Activated T-cell treated with anti-CD3 and anti-CD28 coated beads, Interleukin-2, amount 50 U/mL, for 1 hour (primary cell): Measurements from ENCODE around the gene TAF1C.

Source experiments
- DNase-seq: peaks from one replicate; pipeline ENCODE4 v3.0.0-alpha.2; 2020

The TAF1C gene

DNA sequence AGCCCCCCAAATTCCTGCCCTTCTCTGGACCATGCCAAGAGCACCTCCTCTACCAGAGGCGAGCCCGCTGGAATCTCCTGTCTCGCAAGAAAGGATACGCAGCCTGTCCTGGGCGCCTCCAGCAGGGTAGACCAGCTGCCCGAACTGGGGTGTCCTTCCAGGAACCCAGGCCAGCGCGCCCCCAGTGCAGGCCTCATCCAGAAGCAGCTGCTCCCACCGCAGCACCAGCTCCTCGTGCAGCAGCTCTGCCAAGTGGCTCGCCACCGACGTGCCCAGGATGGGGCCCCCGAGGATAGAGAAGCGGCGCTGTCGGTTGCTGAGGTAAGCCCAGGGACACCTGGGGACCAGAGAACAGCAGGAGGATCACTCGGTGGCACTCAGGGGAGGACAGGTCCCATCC is 4.8 kb downstream of the TAF1C start:
- DNase-seq = no peak

DNA sequence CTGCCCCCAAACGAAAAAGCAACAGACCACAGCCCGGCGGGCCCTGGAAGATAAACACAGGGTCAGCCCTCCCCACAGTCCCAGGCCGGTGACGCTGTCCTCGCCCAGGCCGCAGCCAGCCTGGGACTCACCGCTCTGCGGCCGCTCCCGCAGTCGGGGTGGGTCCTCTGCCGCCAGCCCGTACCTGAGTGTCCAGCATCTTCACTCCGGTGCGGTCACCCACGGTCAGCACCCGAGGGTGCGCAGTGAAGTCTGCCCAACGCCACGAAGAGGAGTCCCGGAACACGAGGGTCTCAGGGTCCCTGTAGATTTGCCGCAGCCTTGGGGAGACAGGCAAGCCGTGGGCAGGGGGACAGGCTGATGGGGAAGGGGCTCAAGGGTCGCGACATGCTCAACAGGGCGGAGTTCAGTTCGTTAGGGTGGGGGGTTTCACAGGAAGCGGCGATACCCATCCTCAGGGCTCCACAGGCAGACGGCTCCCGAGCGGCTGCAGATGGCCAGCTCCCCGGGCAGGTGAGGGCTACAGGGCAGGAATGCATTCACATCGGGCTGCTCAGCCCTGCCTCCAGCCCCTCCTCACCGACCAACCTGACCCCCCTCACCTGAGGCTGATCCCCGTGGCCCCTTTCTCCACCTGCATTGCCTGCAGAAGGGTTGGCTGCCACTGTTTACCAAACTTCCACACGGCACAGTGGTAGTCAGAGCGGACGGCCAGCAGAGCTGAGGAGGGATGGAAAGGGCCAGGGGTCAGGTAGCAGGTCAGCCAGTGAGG is 5.5 kb downstream of the TAF1C start:
- no peak for DNase-seq

DNA sequence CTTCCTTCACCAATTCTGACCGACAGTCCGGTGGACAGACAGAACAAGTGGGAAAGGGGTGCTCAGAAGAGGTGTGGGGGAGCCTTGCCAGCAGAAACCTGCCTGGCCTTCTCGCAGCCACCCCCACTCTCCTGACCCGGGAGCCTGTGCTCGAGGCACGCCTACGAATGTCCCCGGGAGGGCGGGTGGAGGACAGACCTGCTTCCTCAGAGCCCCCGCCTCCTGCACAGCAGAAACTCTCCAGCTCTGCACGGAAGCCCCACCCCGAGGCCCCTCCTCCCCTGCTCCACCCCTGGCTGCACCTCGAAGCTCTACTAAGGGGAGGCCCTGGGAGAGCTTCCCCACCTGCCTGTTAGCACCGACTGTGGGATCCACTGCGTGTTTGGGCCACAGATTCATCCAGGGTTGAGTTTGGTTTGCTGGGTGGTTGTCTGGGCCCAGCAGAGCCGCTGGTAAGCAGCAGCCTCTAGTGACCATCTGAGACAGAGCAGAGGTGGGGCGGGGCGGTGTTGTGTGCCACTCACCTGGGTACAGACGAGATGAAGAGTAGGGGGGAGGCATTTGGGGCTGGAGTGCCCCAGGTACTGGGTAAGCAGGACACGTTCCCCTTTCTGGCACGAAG is 6.2 kb downstream of the TAF1C start:
- DNase-seq = no peak

DNA sequence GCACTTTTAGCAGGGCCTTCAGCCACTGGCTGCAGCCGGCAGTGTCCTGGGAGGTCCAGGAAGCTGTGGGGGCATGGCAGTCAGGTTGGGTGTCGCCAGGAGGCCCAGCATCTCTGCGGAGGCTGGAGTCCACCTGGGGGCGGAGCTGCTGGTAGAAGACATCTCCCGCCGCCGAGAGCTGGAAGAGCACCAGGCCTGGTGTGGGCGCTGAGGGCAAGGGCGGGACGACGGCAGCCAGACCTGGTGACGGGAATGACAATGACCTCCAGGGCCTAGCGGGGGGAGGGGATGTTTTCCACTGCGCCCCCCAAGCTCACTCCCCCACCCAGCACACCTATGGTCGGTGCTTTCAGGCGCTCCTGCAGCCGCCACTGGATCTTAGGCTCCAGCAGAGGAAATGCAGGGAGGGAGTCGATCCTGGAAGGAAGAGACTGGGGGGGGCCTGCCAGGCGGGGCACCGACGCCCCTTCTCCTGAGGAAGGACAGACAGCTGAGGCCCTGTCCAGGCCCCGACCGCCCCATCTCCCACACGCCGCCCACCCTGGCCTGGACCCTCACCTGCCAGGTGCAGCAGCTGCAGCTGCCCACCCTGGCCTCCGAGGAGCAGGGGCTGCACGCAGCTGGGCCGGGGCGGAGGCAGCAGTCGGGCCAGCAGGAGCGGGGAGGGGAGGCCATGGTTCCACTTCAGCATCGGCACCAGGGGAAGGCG is 7.1 kb downstream of the TAF1C start:
- DNase-seq = no peak

DNA sequence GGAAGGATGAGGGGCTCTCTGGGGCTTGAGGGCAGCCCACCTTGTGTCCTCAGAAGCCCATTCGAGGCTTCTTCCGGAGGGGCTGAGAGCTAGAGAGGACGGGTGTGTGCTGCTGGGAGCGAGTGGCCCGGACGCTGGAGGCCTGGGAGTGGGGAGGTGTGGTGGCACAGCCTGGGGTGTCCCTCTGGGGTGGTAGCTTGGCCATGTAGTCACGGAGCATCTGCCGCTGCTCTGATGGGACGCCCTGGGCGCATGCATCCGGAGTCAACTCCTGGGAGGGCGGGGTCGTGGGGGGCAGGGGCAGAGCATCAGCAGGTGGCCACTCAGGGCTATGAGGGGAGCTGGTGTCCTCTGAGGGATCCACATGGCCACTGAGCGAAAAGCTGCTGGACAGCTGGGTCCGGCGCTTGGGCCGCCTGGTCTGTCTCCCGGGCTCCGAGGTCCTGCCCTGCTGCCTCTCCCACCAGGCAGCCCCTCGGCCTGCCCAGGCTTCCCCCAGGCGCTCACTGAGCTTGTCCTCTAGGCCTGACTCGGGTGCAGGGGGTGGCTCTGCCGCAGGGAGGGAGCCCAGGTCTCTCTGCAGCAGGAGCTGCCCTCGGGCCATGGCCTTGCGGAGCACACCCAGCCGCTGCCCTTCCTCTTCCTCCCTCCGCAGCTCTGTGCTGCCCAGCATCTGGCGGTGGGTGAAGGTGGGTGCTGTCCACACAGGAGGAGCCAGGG is 7.8 kb downstream of the TAF1C start:
- DNase-seq = no peak

DNA sequence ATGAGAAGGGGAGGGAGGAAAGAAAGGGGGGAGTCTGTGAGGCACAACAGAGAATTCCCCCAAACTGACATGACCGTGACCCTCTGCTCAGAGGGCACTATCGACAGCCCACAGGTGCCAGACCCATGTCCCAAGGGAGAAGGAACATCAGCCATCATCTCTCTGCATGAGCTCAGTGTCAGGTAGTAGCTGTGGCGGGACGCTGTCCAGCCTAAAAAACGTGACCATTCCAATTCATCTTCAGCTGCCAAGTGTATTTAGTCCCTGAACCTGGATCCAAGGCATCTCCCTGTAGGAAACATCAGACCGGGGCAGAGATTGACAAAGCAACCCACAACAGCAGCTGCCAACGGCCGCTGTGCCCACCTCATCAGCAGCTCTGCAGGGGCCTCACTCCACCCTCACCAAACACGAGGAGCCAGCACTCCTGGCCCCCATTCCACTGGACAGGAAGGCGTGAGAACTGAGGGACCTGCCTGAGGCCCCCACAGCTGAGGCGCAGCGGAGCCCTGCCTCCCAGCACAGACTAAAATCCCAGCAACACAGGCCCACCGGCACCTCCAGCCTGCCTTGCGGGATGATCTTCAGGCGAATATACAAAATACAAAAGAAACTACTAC is 8.6 kb downstream of the TAF1C start:
- no peak for DNase-seq

DNA sequence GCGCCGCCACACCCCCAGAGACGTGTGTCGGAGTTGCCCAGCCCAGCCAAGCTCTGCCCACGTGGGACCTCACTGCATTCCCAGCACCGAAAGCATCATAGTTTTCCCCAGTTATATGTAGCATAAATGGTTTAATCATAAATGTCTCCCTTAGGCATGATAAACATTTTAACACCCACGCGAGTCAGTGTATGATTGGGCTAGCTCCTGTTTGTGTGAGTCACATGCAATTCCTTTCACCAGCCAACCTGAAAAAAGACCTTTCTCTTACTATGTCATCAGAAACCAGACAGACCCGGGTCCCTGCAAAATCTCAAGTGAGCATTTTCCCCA is 9.2 kb downstream of the TAF1C start:
- no peak for DNase-seq

DNA sequence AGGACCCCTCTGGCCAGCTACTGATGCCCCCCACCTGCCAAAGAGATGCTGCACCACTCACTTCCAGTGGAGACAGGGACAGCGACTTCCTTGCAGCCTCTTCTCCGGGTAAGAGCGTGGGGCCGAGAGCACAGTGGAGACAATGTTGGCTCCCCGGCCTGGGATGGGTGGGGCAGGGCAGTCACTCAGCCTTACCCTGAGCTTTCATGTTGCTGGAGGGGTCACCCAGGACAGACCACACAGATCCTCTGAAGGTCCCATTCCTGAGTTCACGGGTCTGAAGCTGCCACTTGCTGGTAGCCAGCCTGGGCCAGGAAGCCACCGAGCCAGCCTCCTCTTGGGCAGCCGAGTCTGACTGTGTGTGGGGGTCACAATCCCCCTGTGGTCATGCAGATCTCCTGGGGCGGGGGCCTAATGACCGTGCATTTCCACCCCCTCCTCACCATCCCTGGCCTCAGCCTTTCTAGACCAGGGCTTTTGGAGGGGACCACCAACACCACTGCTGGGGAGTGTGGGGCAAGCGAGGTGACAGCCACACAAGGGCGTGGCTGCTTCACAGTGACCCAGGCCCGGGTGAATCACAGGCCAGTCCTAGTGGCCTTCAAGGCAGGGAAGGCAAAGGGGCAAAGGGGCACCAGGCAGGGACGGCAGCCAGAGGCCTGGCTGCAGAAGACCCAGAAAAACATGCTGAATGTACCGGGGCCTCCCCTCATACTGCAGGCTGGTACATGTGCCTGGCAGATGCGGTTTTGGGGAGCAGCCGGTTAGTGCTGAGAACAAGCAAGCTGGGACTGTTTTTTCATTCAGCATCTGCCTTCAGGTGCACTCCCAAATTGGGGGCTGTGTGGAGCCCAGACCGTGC is 10.4 kb downstream of the TAF1C start:
- DNase-seq = no peak

DNA sequence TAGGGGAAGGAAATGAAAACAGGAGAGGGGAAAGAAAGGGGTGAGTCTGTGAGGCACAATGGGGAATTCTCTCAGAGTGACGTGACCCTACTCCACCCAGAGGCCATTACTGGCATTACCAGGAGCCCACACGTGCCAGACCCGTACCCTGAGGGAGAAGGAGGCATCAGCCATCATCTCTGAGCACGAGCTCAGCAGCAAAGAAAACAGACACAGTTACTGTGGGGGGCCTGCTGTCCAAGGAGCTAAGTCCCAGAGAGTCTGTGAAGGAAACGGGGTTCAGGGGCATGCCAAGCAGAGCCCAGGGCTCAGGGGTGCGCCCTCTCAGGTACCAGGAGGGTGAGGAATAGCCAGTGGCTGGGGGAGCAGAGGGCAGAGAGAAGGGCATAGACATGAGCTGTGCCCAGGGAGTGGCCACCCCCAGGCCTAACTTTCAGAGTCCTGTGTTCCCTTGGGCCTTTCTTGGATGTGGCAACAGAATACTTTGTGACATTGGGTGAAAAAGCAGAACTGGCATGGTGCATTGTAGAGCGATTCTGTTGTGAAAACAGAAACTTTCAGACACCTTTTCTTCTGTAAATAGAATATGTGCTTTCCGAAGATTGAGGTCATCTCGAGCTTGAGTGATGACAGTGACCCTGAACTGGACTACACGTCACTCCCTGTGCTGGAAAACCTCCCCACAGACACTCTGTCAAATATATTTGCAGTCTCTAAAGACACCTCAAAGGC is 11.3 kb downstream of the TAF1C start:
- DNase-seq = peak; percentile 60

DNA sequence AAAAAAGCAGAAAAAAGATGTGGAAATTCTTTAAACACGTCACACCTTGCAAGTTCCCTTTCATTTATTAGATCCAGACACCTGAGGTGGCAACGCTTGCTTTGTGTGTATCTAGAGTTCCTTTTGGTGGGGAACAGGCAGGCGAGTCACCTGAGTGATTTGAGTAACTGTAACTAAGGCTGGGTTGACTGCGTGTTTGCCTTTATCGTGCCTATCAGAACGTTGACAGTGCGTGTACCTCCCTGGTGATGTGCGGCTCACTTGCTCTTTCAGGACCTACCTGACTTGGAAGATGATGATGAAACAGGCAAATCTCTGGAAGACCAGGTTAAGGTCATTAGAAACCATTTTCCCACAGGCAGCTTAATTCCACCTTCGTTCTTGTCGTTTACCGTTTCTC is 12.5 kb downstream of the TAF1C start:
- DNase-seq = no peak

DNA sequence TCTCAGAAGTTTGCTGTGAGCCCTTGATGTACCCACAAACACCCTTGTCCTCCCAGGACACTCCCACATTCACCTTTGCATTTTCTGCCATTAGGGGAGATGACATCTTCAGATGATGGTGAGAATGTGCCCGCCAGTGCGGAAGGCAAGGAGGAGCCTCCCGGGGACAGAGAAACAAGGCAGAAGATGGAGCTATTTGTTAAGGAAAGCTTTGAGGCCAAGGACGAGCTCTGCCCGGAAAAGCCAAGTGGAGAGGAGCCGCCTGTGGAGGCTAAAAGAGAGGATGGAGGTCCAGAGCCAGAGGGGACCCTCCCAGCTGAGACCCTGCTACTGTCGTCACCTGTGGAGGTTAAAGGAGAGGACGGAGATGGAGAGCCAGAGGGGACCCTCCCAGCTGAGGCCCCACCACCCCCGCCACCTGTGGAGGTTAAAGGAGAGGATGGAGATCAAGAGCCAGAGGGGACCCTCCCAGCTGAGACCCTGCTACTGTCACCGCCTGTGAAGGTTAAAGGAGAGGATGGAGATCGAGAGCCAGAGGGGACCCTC is 17.0 kb downstream of the TAF1C start:
- DNase-seq = no peak

DNA sequence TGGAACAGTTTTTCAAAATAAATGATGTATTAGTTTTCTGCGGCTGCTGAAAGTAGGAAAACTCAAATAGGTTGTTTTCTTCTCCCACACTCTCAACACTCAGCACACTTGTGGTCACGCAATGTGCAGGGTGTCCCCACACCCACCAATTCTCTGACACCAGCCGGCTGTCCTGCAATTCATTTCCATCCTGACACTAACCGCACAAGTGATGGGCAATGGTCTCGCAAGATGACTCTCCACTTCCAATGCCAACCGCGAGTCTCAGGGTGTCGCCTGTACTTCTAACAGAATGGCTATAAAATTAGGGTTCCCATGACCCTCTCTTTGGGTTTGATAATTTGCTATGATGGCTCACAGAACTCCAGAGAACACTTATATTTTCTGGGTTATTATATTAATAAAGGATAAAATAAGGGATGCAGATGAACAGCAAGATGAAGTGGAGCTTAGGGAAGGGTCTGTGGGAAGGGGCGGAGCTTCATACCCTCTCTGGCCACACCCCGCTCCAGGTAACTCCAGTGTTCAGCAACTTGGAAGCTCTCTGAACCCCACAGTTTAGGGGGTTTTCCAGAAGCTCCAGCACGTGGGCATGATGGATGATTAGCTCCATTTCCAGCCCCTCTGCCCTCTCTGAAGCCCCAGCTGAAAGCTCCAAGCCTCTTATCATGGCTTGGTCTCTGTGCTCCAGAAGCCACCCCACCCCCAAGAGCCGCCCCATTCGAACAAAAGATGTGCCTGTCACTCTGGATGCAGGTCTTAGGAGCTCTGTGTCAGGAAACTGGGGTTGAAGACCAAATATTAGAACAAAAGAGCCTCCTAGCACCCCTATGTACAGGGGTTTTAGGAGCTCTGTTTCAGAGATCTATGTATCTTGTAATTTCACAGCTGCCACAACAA is 19.8 kb downstream of the TAF1C start:
- no peak for DNase-seq

DNA sequence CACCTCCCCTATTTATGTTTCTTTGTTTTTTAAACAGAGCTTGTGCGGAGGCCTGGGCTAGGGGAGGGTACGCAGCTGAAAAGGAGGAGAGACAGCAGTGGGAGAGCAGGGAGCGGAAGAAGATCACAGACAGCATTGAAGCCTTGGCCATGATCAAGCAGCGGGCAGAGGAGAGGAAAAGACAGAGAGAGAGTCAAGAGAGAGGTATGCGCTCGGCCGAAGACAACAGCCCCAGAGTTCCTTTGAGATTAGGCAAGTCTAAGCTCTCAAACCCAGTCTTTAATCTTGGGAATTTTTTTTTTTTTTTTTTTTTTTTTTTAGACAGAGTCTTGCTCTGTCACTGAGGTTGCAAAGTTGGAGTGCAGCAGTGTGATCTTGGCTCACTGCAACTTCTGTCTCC is 21.1 kb downstream of the TAF1C start:
- no peak for DNase-seq

DNA sequence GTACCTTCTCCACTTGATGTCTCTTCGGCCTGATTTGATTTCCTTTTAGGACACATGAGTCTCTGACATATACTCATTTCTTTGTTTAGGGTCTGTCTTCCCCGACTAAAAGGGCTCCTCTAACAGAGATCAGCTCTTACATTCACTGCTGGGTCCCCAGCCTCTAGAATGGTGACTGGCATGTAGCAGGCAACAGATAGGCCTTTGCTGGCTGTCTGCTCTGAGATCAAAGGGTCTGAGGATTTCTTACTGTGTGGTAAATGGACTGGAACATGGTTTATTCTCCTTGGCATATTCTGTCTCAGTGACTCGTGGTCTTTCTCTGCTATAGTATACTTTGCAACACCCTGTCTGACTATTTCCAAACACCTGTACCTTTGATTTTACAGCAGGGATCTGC is 25.1 kb downstream of the TAF1C start:
- DNase-seq = no peak

DNA sequence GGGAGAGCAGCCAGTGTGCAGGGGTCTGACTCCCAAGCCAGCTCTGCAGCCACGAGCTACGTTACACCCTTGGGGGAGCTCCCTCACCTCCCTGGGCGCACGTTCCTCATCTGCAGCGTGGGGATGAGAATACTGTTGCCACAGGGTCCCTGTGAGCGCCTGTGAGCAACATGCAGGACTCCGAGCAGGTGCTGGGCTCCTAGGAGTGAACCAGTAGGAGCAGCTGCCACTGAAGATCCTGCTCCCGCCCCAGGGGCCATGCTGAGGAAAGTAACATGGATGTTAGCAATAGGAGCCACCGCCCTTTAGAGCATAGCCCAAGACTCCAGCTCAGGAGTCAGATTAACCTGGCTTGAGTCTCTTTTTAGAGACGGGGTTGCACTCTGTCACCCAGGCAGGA is 25.8 kb downstream of the TAF1C start:
- DNase-seq = no peak

DNA sequence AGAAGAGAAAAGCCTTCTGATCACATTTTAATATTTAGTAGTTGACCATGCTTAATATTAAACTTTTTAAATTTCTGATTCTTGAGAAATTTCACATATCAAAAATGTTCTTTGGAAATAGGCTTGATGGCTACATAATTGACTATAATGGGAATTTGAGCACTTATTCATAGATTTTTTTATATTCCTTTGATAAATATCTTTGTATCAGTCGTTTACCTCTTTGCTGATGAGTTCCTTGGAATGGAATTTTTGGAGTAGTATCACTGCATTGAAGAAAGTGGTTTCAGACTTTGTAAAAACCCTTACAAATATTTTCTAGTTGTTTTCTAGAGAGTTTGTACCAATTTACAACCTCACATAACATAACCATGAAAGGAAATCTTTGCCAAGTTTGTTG is 27.1 kb downstream of the TAF1C start:
- no peak for DNase-seq

DNA sequence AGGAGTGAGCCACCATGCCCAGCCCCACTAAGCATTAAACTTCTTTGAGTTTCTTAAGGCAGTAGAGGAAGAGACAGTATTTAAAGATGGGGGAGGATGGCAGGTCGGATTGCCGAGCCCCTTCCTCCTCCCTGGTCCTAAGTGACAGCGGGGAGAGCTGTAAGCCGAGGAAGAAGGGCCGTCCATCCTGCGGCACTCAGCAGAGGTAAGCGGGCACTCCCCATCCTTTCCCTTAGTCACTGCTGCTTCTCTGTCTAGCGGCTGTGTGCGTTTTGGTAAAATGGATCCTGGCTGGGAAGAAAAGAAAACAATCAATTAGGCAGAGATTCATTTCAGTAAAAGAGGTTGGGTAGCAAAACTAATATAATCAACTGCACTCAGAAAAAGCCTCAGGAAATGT is 27.9 kb downstream of the TAF1C start:
- DNase-seq = no peak

DNA sequence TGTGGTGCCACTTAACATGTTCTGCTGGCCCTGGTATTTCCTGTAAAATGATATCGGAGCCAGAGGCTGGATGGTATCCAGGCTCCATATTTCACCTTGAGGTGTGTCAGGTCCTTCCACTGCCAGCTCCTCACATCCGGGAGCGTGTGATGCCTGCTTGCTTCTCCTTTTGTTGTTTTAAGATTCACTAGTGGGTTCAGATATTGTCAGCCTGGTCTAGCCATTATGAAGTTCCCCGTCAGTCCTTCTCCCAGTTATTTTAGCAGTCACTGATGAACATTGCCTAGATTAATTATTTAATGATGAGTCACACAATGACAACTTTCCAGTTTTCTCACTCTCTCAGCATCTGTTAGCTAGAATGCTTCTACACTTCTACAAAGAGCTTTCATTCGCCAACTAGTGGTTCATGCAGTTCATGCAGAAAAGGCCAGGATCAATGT is 30.5 kb downstream of the TAF1C start:
- DNase-seq = no peak

DNA sequence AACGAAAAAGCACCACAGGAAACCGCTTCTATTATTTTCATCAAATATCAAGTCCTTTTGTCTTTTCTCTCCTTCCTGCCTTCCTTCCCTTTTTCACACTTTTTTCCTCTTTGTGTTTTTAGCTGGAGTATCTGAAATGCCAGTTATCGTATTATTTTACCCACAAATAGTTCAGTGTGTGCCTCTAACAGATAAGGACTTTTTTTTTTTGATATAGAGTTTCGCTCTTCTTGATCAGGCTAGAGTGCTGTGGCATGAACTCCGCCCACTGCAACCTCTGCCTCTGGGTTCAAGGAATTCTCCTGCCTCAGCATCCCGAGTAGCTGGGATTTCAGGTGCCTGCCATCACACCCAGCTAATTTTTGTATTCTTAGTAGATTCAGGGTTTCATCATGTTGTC is 31.1 kb downstream of the TAF1C start:
- no peak for DNase-seq

DNA sequence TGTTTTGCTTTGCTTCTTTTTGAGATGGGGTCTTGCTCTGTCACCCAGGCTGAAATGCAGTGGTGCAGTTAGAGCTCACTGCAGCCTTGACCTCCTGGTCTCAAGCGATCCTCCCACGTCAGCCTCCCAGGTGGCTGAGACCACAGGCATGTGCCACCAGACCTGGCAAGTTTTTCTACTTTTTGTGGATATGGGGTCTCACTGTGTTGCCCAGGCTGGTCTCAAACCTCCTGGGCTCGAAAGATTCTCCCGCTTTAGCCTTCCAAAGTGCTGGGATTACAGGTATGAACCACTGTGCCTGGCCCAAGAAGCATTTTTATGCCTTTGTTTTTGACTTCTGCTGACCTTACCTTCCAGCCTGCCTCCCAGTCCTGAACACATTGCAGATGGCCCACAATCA is 31.6 kb downstream of the TAF1C start:
- DNase-seq = no peak
